GM18505 (cell line): ENCODE results near the gene GPR39.
"Not testable (repeated sequence)": the region's sequence is repeated elsewhere in the genome, so short reads cannot be mapped to it uniquely, and the experiment has no call there.

Experiments
- ATAC-seq: cut with Tn5 transposase; IDR thresholded peaks from one replicate; pipeline ENCODE4 v1.9.1; 2021; ENCODE audit not compliant: unreplicated experiment
- POLR2A ChIP-seq: IDR thresholded peaks from 4 replicates; pipeline ENCODE4 v1.6.1; 2011; ENCODE audit warnings: borderline replicate concordance; ENCODE audit not compliant: insufficient read depth, insufficient read length; ENCODE audit errors: extremely low read depth

The GPR39 gene

DNA sequence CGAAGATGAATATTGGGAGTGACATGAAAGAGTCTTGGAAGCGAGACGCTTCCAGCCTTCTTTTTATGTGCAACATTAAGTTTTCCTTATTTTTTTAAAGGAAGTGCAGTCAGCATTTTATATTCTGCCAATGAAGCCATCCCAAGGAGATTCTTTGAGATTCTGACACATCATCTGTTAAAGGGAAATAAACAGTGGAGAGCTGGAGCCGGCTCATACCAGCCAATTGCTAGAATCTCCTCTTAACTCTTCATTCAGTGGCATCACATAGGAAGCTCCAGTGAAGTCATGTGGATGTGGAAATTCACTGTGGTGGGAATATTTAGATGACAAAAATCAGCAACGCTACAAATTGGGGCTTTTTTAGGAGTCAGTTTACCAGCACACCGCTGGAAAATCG, 23.7 kb upstream of the GPR39 start:
- ATAC-seq, result no peak
- no peak for TF ChIP-seq POLR2A

DNA sequence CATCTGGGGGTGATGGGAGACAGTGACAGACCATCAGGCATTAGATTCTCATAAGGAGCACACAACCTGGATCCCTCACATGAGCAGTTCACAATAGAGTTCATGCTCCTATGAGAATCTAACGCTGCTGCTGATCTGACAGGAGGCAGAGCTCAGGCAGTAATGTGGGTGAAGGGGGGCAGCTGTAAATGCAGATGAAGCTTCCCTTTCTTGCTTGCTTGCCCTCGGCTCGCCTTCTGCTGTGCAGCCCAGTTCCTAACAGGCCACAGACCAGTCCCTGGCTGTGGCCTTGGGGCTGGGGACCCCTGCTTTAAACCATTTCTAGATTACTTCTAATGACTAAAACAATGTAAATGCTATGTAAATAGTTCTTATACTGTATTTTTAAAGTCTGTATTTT, 19.6 kb upstream of the GPR39 start:
- ATAC-seq, result not testable (repeated sequence)

DNA sequence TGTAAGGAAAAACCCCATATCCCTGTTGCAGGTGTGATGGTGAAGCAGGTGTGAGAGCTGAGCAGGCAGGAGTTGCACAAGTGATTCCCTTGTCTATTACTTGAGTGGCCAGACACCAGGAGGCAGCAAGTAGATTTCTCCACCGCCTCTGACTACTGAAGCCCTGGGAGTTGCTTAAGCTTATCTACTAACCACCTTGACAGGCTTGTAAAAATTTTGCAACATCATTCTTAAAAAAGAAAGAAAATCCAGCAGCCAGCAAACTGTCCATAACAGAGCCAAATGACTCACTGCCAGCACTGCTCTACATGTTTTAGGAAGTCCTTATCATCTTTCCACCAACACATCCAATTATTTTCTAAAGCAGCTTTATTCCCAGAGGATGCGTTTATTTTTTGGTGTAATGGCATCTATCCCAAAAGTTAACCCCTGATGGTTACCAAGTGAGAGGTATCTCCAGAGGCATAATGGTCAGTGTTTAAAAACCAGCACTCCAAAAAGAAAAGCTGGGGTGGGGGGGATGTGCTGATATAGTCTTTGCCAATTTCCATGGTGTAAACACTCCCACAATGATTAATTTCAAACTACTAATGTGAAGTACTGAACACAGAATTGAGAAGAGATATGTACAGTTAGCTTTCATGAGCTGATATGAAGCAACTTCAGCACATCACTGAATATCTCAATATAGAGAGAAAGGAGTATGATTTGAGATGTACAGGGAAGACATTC, 16.3 kb upstream of the GPR39 start:
- no peak for TF ChIP-seq POLR2A
- no peak for ATAC-seq

DNA sequence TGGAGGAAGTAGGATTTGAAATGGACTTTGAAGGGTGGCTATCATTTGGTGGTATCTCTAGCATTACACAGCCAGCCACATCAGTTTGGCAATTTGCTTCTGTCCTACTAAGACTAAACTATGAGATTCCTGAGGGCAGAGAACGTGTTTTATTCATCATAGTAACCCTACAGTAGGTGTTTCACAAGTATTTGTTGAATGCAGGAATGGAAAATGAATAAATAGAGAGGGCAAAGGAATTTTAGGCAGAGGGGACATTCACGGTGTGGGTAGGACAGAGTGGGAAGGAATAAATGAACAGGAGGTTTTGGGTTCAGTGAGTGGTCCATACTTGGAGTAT, 15.7 kb upstream of the GPR39 start:
- ATAC-seq, result no peak
- no peak for TF ChIP-seq POLR2A

DNA sequence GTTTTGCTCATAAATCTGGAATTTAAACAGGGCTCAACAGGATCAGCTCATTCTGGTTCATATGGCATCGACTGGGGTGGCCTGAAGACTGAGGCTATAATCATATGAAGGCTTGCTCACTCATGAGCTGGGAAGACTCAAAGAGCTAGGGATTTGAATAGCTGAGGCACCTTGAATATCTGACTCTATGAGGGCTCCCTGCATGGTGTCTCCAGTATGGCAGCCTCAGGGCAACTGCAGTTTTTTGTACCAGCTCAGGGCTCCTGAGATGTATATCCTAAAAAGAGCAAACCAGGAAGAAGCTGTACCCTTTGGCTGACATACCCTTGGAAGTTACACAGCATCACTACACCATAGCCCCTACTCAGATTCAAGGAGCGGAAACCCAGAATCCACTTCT, 15.3 kb upstream of the GPR39 start:
- no peak for ATAC-seq
- no peak for TF ChIP-seq POLR2A

DNA sequence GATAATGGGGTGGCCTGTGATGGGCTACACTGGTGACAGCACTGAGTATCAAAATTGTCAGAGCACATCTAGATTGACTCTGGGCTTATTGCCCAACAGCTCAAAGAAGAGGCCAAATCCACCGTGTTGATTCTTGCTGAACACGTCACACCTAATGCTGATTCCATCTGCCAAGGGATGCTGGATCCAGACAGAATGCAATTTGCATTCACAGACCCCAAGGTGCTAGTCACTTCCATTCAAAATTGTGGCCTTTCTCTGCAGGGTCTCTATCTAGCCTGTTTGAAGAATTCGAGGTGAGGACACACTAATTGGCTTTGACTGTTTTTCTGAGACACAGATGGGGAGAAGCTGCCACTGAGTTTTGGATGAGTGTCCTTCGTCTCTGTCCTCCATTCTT, 13.5 kb upstream of the GPR39 start:
- no peak for TF ChIP-seq POLR2A
- ATAC-seq, result no peak

DNA sequence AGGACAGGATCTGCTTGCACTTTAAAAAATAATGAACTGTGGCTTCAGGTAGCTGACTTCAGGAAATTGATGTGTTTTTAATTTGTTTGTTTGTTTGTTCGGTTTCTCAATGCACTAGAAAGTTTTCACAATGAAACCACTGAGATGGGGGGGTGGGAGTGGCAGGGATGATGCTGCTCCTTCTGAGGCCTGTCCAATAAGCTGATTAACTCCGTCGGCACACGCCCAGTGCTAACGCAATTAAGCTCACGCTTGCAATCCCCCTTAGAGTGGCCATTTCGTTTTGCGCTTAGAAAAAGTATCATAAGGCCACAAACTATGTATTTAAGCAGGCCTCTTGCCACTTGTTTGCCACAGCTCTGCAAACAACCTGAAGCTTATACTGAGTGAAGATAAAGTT, 12.5 kb upstream of the GPR39 start:
- ATAC-seq, result no peak
- no peak for TF ChIP-seq POLR2A

DNA sequence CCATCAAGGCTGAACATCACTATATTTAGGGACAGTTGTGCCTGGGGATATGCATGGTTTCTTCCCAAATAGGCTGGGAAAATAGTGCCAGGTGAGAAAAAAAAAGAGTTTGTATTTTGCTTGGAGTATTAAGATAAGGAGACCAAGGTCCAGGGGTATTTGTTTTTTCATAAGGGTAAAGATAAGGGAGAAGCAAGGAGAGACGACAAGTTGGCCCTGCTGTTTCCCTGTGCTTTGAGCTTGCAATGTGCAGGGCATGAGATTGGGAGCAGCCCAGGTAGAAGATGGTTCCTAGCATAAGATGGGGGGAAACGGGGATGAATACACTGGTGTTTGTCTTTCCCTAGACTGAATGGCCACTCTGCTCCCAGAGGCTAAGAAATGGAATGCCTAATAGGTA, 8.8 kb upstream of the GPR39 start:
- no peak for TF ChIP-seq POLR2A
- no peak for ATAC-seq

DNA sequence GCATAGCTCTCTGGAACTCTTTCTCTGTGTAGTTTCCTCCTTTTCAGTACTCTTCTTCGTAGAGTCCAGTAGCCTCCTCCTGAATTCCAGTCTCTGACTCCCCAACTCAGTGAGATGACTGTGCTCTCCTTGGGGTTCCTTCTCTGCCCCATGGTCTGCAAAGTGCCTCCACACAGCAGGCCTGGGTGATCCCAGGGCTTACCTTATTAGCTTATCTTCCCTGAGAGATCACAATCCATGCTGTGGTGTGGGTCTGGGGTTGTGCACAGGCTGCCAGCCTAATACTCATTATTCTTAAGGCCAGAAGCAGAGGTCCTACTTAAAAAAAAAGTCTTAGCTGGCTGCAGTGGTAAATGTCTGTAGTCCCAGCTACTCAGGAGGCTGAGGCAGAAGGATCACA, 4.6 kb upstream of the GPR39 start:
- no peak for ATAC-seq
- no peak for TF ChIP-seq POLR2A

DNA sequence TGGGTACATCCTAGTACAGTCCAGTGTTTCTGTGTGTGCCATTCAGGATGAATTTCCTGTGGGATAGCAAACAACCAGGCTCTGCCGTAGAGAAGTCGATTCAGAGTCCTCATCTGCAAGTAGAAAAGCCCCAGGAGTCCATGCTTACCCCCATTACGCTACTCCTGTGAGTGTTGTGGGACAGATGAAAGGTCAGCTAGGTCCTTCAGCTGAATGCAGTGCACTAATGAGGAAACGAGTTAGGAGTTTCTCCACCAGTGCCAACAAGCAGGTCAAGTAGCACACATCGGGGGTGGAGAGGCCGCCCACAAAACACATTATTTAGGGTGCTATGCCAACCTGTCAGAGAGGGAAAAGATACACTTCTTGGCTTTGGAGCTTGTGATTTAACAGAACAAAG, 2.5 kb upstream of the GPR39 start:
- no peak for ATAC-seq
- TF ChIP-seq POLR2A, result no peak

DNA sequence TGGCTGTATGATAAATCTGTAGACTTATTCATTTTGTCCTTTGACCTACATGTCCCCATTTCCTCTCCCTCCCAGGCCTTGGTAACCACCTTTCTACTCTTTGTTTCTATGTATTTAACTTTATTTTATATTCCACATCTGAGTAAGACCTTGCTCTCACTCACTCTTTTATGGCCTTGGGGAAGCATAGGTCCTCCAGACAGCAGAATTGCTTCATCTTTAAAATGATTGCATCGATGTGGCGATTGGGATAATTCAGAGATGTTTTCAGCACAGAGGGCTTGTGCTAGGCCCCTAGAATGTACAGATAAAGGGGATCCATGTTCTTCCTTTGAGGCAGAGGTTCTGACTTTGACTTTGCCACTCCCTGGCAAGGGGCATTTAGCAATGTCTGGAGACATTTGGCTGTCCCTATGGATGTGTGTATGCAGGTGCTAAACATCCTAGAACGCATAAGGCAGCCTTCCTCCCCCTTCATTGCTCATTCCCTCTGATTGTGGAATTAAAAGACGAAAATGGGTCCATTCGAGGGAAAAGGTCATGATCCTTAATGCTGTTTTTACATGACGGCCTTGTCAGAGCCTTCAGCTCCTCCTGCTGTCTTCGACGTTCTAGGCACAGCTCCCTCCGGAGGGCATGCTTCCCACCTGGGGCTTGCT, 1.2 kb upstream of the GPR39 start:
- TF ChIP-seq POLR2A, result no peak
- no peak for ATAC-seq

DNA sequence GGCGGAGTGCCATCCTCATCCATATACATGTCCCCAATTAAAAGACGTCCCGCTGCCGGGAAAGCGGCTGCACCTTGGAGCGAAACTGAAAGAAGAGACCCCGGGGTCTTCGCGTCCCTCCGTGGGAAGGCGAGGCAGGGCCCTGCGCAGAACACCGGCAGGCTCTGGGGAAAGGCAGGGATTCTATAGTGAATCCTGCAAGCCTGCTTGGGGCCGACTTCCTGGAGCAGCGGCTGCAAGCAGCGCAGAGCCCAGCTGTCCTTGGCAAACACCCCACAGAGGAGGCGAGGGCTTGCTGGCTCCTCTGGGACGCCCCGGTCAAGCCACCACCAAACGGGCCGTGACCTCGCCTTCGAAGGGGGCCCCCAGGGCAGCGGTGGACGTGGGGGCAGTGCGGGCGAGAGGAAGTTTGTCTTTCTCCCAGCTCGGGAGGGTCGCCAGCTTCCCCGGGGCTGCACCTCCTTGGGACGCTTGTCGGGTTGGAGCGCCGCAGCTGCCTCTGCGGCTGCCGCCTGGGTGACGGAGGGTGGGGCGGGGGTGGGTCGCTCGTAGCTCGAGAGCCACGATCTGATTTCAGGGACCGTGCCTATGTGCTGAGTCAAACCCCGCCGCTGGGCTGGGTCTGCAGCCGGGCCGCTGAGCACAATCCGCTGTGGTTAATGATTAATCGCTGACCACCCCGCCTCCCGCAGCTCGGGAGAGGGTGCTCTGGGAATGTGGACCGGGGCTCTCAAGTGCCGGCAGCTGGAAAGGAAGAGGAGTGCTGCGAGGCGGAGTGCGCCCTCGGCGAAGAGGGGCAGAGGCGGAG, 486 bp upstream of the GPR39 start:
- TF ChIP-seq POLR2A, result no peak
- ATAC-seq, result no peak

DNA sequence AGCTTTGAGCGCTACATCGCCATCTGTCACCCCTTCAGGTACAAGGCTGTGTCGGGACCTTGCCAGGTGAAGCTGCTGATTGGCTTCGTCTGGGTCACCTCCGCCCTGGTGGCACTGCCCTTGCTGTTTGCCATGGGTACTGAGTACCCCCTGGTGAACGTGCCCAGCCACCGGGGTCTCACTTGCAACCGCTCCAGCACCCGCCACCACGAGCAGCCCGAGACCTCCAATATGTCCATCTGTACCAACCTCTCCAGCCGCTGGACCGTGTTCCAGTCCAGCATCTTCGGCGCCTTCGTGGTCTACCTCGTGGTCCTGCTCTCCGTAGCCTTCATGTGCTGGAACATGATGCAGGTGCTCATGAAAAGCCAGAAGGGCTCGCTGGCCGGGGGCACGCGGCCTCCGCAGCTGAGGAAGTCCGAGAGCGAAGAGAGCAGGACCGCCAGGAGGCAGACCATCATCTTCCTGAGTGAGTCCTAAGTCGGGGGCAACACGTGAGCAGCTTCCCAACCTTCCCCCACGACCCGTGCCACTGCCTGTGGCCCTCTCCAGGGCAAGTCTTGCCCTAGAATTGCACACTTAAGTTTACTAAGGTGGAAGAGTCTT, 928 bp downstream of the GPR39 start:
- ATAC-seq, result no peak
- TF ChIP-seq POLR2A, result no peak

DNA sequence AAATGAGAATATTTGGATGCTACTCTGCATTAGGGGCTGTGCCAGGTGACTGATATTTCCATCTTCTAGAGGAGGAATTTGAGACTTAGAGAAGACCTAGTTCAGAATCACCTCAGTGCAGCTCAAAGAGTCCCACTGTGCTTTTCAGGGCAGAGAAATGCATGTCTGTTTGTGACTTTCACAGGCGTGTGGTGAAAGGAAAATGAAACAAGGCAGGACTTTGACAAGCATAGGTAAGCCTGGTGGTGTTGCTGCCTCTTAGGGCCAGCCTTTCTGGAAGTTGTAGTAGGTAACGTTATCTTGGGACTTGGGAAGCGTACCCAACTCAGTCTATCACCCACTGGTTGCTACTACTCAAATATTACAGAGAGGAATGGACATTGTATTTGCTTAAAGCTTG, 2.6 kb downstream of the GPR39 start:
- no peak for ATAC-seq
- no peak for TF ChIP-seq POLR2A
